ENCODE data around the gene PRPSAP2.

DNA sequence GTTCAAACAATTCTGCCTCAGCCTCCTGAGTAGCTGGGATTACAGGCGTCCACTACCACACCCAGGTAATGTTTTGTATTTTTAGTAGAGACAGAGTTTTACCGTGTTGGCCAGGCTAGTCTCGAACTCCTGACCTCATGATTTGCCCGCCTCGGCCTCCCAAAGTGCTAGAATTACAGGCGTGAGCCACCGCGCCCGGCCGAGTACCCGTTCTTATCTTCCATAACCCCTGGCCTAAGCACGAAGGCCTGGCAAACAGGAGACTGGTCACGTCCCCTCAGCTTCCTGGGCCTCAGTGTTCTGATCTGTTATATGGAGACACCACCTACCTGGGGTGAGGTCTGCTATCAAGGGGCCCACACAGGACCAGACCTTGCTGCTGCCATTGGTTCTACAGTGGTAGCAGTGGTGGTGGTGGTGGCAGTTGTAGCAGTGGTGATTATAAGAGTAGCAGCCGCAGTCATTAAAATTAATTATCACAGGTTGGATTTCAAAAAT is 95.3 kb downstream of the PRPSAP2 start:
- TF ChIP-seq, protein P1, sequence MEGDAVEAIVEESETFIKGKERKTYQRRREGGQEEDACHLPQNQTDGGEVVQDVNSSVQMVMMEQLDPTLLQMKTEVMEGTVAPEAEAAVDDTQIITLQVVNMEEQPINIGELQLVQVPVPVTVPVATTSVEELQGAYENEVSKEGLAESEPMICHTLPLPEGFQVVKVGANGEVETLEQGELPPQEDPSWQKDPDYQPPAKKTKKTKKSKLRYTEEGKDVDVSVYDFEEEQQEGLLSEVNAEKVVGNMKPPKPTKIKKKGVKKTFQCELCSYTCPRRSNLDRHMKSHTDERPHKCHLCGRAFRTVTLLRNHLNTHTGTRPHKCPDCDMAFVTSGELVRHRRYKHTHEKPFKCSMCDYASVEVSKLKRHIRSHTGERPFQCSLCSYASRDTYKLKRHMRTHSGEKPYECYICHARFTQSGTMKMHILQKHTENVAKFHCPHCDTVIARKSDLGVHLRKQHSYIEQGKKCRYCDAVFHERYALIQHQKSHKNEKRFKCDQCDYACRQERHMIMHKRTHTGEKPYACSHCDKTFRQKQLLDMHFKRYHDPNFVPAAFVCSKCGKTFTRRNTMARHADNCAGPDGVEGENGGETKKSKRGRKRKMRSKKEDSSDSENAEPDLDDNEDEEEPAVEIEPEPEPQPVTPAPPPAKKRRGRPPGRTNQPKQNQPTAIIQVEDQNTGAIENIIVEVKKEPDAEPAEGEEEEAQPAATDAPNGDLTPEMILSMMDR (IDR thresholded peaks at IDR 0.05): no peak
- no peak for TF ChIP-seq EZH2 (IDR thresholded peaks at IDR 0.05)
- TF ChIP-seq EZH2phosphoT487 (IDR thresholded peaks at IDR 0.05): no peak

Data from neural progenitor cell (in vitro differentiated cells).